ENCODE measurements around the gene ANO7. TPM values are rescaled to one million over a fixed set of nuclear protein-coding genes. Genes with fewer than 3 reads are reported as not detected.

ANO7 gene
- total and polyA plus RNA-seq, 2 of the 13 experiments (the other 11 are each of a cell fraction or from before 2014, with no cell fraction given): 4.1 to 4.9 TPM

GRCh38 chr2:241189856-241190201 is 1.4 kb downstream of the ANO7 start:
- Histone ChIP-seq H3K36me3 (replicated peaks in 1 of 2; ENCODE audit: control insufficient read depth in 1 of 2, insufficient read depth in 2 of 2, low read length in 2 of 2) (no peaks in the 10 kb centered on the region), H3K4me2 (ENCODE audit: low read depth, low read length) (peak overlapping the region; percentile 70; the same call in 1 of the 2 replicates), H3K9ac (ENCODE audit: insufficient read depth, low read depth, low read length) (no peak overlapping the region), H3K9me3 (ENCODE audit: low read length) (no peaks in the 10 kb centered on the region), H2AFZ (ENCODE audit: low read length) (no peak overlapping the region), H3K27ac (ENCODE audit: extremely low read length, insufficient read depth, low read length) (no peak overlapping the region), H3K79me2 (ENCODE audit: insufficient read depth, low read length) (no peaks in the 10 kb centered on the region), H3K27me3 (ENCODE audit: control insufficient read depth in 1 of 2, insufficient read depth in 2 of 2, low read length in 2 of 2) (peaks cover 8 to 48% of the 10 kb centered on the region in 2 experiments), H4K20me1 (ENCODE audit: insufficient read depth, low read length) (no peaks in the 10 kb centered on the region), H3K4me1 (ENCODE audit: insufficient read depth, low read length) (peaks cover 23% of the 10 kb centered on the region), H3K4me3 (replicated peaks in 1 of 3; ENCODE audit: insufficient read depth in 1 of 3, low read depth in 2 of 3, low read length in 3 of 3) (no peak overlapping the region)
- DNase-seq (ENCODE audit: low spot score) (no peak), ATAC-seq (peak; percentile 35), FAIRE-seq (no peak)
- TF ChIP-seq SMAD3 (CRISPR knock-in tag; IDR thresholded peaks at IDR 0.05): no peak
- no peak for TF ChIP-seq ATF3 (CRISPR knock-in tag; IDR thresholded peaks at IDR 0.05)
- no peak for TF ChIP-seq ZMYM2 (CRISPR knock-in tag; IDR thresholded peaks at IDR 0.05)
- no peak for TF ChIP-seq TSC22D2 (CRISPR knock-in tag; IDR thresholded peaks at IDR 0.05; ENCODE audit: borderline replicate concordance)
- TF ChIP-seq TAF1 (CRISPR knock-in tag; IDR thresholded peaks at IDR 0.05): no peak
- TF ChIP-seq ZFP36 (IDR thresholded peaks at IDR 0.05; ENCODE audit: borderline replicate concordance, low read depth, low read length, partially characterized antibody): no peak
- no peak for TF ChIP-seq FOSL2 (CRISPR knock-in tag; IDR thresholded peaks at IDR 0.05)
- TF ChIP-seq FOXA1 (IDR thresholded peaks at IDR 0.05): no peak
- no peak for TF ChIP-seq FOXA1 (CRISPR knock-in tag; IDR thresholded peaks at IDR 0.05)
- TF ChIP-seq ZNF660 (CRISPR knock-in tag; IDR thresholded peaks at IDR 0.05; ENCODE audit: borderline replicate concordance, low read depth): no peak
- TF ChIP-seq MAFK (conservative IDR thresholded peaks at IDR 0.05 in 1 of 2, IDR thresholded peaks at IDR 0.05 in 1 of 2; ENCODE audit: low read length in 2 of 2): no peak
- TF ChIP-seq ZBTB14 (CRISPR knock-in tag; IDR thresholded peaks at IDR 0.05): no peak
- TF ChIP-seq FOXM1 (CRISPR knock-in tag; IDR thresholded peaks at IDR 0.05): no peak
- TF ChIP-seq XBP1 (CRISPR knock-in tag; IDR thresholded peaks at IDR 0.05): no peak
- TF ChIP-seq GLI4 (CRISPR knock-in tag; IDR thresholded peaks at IDR 0.05; ENCODE audit: borderline replicate concordance): no peak
- intact Hi-C loops (cut with micrococcal nuclease; ENCODE audit: unreplicated experiment) (no loop called here), in situ Hi-C loops (cut with HindIII; ENCODE audit: extremely low pct_ligation_motif_present, low pct_unique_long_range_greater_than_20kb) (no loop called here)
- no TSS peak for BruUV-seq (replicated peaks)
- 60% methylated on average over 1 of the region's 15 CpGs for WGBS (ENCODE audit: low lambda C conversion rate)
- ChIA-PET POLR2A (no interaction called here), CTCF (ENCODE audit: low intra/inter-chr PET ratio, low total read pairs) (no interaction called here)
